Adrenal gland (tissue), 12 donors: ENCODE data around the gene SNAPC4. TPM values are rescaled to one million over a fixed set of nuclear protein-coding genes. Genes with fewer than 3 reads are reported as not detected.

ENCODE experiments used
- DNase-seq, 7 donors: peaks; one replicate each; pipeline ENCODE4 v3.0.0-alpha.2; 2019 to 2020
- H3K27ac ChIP-seq, 5 donors: fragments of 200-600 bp; sonication (generic) in 4 of 5; 1 replicate in 3 of 5; 2 replicates in 2 of 5; pipeline versions ENCODE4 v1.5.1 to v1.8.0; 2016 to 2020; ENCODE audit warnings: mild to moderate bottlenecking in 1 of 5
- H3K27me3 ChIP-seq: fragments of 200-600 bp; 2 replicates; pipeline ENCODE4 v1.8.0; 2021
- H3K36me3 ChIP-seq, 2 donors: fragments of 200-600 bp; replicated peaks in 1 of 2; 1 replicate in 1 of 2; 2 replicates in 1 of 2; pipeline versions ENCODE4 v1.5.1 to v1.8.0; 2018 to 2022
- H3K4me1 ChIP-seq, 2 donors: fragments of 200-600 bp; replicated peaks in 1 of 2; 1 replicate in 1 of 2; 2 replicates in 1 of 2; pipeline versions ENCODE4 v1.5.1 to v1.8.0; 2018 to 2021
- H3K4me3 ChIP-seq, 4 donors: fragments of 200-600 bp; sonication (generic) in 3 of 4; one replicate each; pipeline ENCODE4 v1.5.1; 2016 to 2018
- H3K9me3 ChIP-seq, 3 donors: fragments of 200-600 bp; sonication (generic) in 1 of 3; replicated peaks in 1 of 3; 1 replicate in 2 of 3; 2 replicates in 1 of 3; pipeline versions ENCODE4 v1.5.1 to v1.8.0; 2016 to 2021
- CTCF ChIP-seq, 6 experiments: fragments of 450-650 bp in 4 of 6; fragments of 200-600 bp in 2 of 6; sonication (generic) in 1 of 6; IDR thresholded peaks; 1 replicate in 5 of 6; 2 replicates in 1 of 6; pipeline versions ENCODE4 v1.5.1 to v1.8.0; 2016 to 2021; ENCODE audit warnings: antibody characterized with exemption in 6 of 6, mild to moderate bottlenecking in 2 of 6, moderate library complexity in 1 of 6
- POLR2A ChIP-seq, 2 donors: fragments of 450-650 bp; IDR thresholded peaks; one replicate each; pipeline ENCODE4 v1.6.1; 2017; ENCODE audit warnings: antibody characterized with exemption in 2 of 2, mild to moderate bottlenecking in 2 of 2, moderate library complexity in 1 of 2
- WGBS, 4 donors: extraction: QIAGEN DNeasy Blood & Tissue Kit in 2 of 4; methylation state at CpG; one replicate each; pipeline versions ENCODE4 v1.1.5 to v1.1.7; 2013 to 2017; 5-methylcytosine and 5-hydroxymethylcytosine counted together
- intact Hi-C, 2 donors: fragments of 100-400 bp; cut with DNase I; formaldehyde crosslinking; loops; one replicate each; pipeline versions ENCODE4 v1.14.1 to v1.15.0; 2022 to 2023
- polyA plus RNA-seq, 3 donors: library from polyadenylated mRNA; stranded (reverse); fragments of 200-250 nt in 2 of 3; fragments of 350-450 nt in 1 of 3; fragmentation: Illumina TruSeq in 1 of 3; extraction: RNeasy Lipid Tissue Mini Kit (QIAGEN cat#74804) in 1 of 3; gene quantifications; one replicate each; pipeline ENCODE4 v1.2.3, GENCODE V29; 2013 to 2014
- total RNA-seq, 9 donors: library from RNA; depleted of rRNA in 4 of 9; stranded (reverse); fragments of >200 nt in 4 of 9; fragments of 120-200 nt in 1 of 9; fragmentation: NEBNext Ultra II Directional in 1 of 9; extraction: Animal tissue kit (Norgen Biotek cat#: 25700) in 1 of 9; gene quantifications; one replicate each; pipeline versions ENCODE4 v1.1.0 to v1.2.4, GENCODE V29; 2013 to 2023
- donor health status: healthy with polysubstance abuse.
- donor health status: Bipolar disorder and iron deficiency.
- donor health status: DM: yes; HTN: yes; CAD: no.
- donor health status: DM: no; HTN: no; CAD: no.
- donor health status: DM: no; HTN: no; CAD: no.
- donor health status: DM: yes; HTN: yes; CAD: no.

Gene SNAPC4
- total and polyA plus RNA-seq, 12 donors = 2.4 to 20.1 (median 5.6) TPM

GRCh38 chr9:136442265-136442664 is 42.3 kb upstream of the SNAPC4 start:
- Histone ChIP-seq H3K9me3 (no peaks in the 10 kb centered on the region), H3K36me3 (peaks cover 0 to 65% of the 10 kb centered on the region in 2 donors), H3K27ac (peak overlapping the region in 3 of 5 donors; percentile 42 to 80 (median 43)), H3K4me1 (peaks cover 26 to 32% of the 10 kb centered on the region in 2 donors), H3K4me3 (no peak overlapping the region), H3K27me3 (no peaks in the 10 kb centered on the region)
- 85 to 90% (median 88%) methylated on average over 5 of the region's 5 CpGs for WGBS, 4 donors
- intact Hi-C loops = no loop called here
- TF ChIP-seq CTCF (IDR thresholded peaks at IDR 0.05) (no peak), POLR2A (IDR thresholded peaks at IDR 0.05) (no peak)
- DNase-seq = peak in 1 of 7 donors; percentile 13

- H3K27me3 ChIP-seq = no peaks in the 10 kb centered on the region
- peaks cover 0 to 60% of the 10 kb centered on the region in 2 donors for H3K36me3 ChIP-seq
- H3K4me1 ChIP-seq = peaks cover 26 to 37% of the 10 kb centered on the region in 2 donors
- DNase-seq = peak; percentile 22 to 82 (median 69)
- no peak overlapping the region for H3K4me3 ChIP-seq
- intact Hi-C loops = no loop called here
- peak overlapping the region in 3 of 5 donors; percentile 42 to 80 (median 43) for H3K27ac ChIP-seq
- WGBS, 4 donors = 65 to 73% (median 68%) methylated on average over 14 to 17 of the region's 17 CpGs
- TF ChIP-seq POLR2A (IDR thresholded peaks at IDR 0.05) (no peak), CTCF (IDR thresholded peaks at IDR 0.05) (no peak)
- H3K9me3 ChIP-seq = no peaks in the 10 kb centered on the region
These were observed 41.8 kb upstream of the SNAPC4 start for GRCh38 chr9:136441681-136442245.

GRCh38 chr9:136441191-136441680 is 41.3 kb upstream of the SNAPC4 start:
- no peaks in the 10 kb centered on the region for H3K9me3 ChIP-seq
- H3K4me1 ChIP-seq = peaks cover 26 to 42% of the 10 kb centered on the region in 2 donors
- peak in 6 of 7 donors; percentile 13 to 63 (median 52) for DNase-seq
- no peak overlapping the region for H3K4me3 ChIP-seq
- 75 to 81% (median 78%) methylated on average over 14 to 15 of the region's 15 CpGs for WGBS, 4 donors
- H3K27me3 ChIP-seq = no peaks in the 10 kb centered on the region
- H3K27ac ChIP-seq = peak overlapping the region in 3 of 5 donors; percentile 43 to 80 (median 66)
- intact Hi-C loops = no loop called here
- no peak for TF ChIP-seq POLR2A (IDR thresholded peaks at IDR 0.05)
- TF ChIP-seq CTCF (IDR thresholded peaks at IDR 0.05) = no peak
- H3K36me3 ChIP-seq = peaks cover 0 to 55% of the 10 kb centered on the region in 2 donors

GRCh38 chr9:136439481-136440408 is 39.8 kb upstream of the SNAPC4 start, which contains the start of gene INPP5E:
Gene INPP5E (minus strand): TSS chr9:136439845. CDS start chr9:136439419, 426 bp downstream.
- WGBS, 4 donors = 4 to 18% (median 10%) methylated on average over 13 to 90 of the region's 90 CpGs
- TF ChIP-seq POLR2A (IDR thresholded peaks at IDR 0.05) (peak in 1 of 2 donors; percentile 24), CTCF (IDR thresholded peaks at IDR 0.05) (peak in 5 of 6 experiments; percentile 38 to 77 (median 68))
- H3K36me3 ChIP-seq = peaks cover 0 to 40% of the 10 kb centered on the region in 2 donors
- no peaks in the 10 kb centered on the region for H3K9me3 ChIP-seq
- no peaks in the 10 kb centered on the region for H3K27me3 ChIP-seq
- peak within 1 kb of the TSS; percentile 16 to 97 (median 62) for H3K4me3 ChIP-seq
- peak; percentile 58 to 80 (median 73) for DNase-seq
- peaks cover 26 to 43% of the 10 kb centered on the region in 2 donors for H3K4me1 ChIP-seq
- intact Hi-C loops = no loop called here
- peak within 1 kb of the TSS in 4 of 5 donors; percentile 6 to 80 (median 50) for H3K27ac ChIP-seq
